ENCODE data around the gene APLNR.

The APLNR gene

DNA sequence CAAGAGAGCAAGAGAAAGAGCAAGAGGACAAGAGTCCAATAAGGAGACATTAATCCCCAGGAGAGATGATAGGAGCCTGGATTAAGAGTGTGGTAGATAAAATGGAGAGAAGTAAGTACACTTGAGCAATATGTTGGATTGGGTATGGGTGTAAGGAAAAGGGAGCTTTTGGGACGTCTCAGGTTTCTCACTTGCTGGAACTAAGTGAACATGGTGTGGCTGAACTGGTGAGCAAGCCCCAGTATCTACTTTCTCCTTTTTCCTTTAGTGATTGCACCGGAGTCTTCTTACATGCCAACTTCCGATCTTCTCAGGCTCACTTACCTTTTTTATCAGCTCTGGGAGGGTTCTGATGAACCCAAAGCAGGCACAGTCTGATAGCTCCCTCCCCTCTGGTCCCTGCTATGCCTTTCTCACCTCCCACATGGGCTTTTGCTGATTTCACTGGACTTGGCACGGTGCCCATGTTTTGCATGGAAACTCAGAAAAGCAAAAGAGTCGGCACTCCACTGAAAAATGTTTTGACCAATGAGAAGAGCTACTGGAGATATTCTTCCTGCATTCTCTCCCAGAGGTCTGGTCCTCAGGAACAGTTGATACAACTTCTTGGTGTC is 14.5 kb upstream of the APLNR start:
- peak; percentile 70 for DNase-seq (ENCODE audit: low read depth)

- no peak for DNase-seq (ENCODE audit: low read depth)
Observed at GRCh38 chr11:57251037-57251436, 14.0 kb upstream of the APLNR start.

DNA sequence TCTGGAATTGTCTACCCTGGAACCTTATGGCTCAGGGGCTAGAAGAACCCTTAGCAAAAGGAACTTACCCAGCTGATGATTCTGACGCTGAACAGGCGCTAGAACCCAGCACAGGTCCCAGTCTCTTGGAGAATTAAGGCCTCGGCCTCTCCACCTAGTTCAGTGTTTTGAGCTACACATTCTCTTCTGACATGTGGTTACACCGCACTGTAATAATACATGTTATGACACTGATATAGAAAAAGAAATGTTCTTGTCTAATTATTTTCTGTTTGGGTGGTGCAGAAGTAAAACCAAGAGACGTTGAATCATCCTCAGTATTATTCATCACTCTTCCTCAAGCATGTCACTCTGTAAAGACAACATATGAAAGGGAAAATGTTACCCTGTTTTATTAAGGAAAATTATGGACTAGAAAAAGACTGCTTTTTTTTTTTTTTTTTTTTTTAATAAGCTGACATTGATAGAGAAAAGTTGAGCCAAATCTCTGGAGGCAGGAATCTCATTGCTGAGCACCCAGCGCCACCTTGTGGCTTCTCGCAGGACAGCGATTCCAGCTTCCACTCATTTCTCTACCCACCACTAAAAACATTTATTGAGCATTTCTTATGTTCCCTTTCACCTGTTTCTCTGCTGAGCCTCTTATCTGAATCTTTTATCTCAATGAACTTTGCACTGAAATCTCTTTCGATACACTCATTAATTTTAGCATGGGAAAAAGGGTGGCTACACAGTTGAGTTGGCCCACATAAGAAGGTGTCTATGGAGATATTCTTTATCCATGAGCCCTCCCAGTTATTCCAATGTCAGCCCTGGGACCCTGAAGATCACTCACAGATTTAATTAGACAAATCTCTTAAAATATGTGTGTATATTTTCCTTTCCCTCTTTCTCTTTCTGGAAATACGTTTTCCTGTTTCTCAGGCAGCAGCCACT is 12.6 kb upstream of the APLNR start:
- peak; percentile 40 for DNase-seq (ENCODE audit: low read depth)

- peak; percentile 51 for DNase-seq (ENCODE audit: low read depth)
Observed at GRCh38 chr11:57248780-57249383, 11.8 kb upstream of the APLNR start.

- no peak for DNase-seq (ENCODE audit: low read depth)
Observed at GRCh38 chr11:57244911-57245310, 7.9 kb upstream of the APLNR start.

DNA sequence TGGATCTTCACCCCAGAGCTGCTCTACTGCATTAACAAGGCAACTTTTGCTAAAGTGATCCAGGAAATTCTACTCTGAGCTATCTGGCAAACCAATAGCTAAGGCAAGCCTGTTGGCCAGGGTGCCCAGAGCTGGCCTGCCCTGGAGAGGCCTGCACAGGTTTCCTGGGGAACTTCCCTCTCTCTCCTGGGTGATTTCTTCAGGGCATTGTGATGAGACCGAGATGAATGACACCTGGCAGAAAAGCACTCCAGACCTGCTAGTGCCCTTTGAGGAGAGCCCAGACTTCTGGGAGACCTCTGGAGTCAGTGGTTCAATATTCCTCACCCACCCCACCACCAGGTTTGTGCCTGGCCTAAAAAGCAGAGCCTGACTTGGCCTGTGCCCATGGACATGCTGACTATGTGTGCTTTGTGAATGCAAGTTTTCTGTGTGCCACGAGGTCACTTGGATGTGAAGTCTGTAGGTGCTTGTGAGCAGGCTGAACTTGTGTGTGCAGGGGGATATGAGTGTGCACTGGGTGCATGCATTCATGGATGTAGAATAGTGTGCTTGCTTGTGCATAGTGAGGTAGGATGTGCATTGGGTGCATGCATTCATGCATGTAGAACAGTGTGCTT is 4.4 kb upstream of the APLNR start:
- DNase-seq (ENCODE audit: low read depth) = no peak

DNA sequence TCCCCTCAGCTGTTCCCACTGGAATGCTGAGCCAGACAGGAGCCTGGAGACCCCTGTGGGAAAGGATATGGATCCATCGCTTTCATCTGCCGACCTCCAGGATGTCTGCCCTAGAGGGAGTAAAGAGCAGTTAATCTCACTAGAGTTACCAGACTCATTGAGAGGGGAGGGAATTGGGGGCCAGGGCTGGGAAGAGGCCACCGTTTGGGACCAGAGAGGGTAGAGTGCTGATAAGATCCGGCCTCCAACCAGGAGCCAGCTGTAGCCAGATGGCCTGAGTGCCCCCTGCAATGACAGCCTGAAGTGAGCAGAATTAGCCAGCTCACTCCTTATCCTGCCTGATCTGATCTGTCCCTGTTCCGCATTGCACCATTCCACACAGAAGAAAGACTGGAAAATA is 3.7 kb upstream of the APLNR start:
- DNase-seq (ENCODE audit: low read depth) = no peak

DNA sequence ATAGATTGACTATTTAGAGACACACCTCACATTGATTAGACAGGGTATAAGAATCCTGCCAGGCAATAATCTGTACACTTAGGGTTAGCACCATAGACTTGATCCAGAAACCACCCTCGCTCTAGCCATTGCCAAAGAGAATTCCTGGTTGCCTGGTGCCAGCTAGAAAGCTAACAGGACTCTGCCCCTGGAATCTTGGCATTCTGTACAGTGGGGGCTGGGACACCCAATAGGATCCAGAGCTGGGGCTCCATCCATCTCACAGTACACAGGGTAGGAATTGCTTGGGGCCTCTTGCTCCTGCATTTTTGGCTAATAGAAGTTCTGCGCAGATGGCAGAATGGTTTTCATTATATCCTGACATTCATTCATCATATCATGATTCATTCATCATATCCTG is 3.0 kb upstream of the APLNR start:
- DNase-seq (ENCODE audit: low read depth) = no peak

DNA sequence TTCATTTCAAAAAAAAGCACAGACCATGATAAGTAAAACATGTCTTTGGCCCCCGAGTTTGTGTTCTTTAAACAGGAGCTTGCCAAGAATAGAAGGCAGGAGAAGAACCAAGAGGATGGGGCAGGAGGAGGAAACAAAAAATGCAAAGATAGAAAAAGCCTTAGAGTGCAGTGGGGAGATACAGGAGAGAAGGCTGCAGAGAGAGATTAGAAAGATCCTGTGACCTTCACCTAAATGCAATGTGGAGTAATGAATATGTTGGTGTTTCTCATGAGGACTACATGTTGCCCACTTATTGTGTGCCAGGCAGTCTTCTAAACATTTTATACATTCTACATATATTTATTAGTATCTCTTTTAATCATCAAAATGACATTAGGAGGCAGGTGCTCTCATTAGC is 2.3 kb upstream of the APLNR start:
- no peak for DNase-seq (ENCODE audit: low read depth)

DNA sequence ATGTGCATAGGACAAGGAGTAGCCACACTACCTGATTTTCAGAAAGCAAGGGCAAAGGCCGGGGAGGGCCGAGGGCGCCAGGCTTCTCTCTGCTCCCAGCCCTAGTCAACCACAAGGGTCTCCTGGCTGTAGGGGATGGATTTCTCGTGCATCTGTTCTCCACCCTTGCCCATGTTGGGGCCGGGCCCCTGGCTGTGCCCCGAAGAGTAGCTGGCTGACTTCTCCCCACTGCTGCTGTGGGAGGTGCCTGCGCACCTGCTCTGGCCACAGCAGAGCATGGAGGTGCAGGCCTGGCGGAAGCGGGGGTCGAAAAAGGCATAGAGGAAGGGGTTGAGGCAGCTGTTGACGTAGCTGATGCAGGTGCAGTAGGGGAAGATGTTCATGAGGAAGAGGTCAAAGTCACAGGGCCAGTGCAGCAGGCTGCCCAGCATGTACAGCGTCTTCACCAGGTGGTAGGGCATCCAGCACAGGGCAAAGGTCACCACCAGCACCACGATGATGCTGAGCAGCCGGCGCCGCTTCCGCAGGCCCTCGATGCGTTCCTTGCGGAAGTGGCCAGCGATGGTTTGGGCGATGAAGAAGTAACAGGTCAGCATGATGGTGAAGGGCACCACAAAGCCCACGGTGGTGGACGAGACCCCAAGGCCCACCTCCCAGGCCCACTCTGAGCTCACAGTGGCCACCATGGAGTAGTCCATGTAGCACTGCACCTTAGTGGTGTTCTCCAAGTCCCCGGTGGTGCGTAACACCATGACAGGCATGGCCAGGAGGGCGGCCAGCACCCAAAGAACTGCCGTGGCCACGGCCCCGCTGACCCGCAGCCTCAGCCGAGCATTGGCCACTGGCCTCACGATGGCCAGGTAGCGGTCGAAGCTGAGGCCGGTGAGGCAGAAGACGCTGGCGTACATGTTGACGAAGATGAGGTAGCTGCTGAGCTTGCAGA is 1.0 kb downstream of the APLNR start:
- no peak for DNase-seq (ENCODE audit: low read depth)

DNA sequence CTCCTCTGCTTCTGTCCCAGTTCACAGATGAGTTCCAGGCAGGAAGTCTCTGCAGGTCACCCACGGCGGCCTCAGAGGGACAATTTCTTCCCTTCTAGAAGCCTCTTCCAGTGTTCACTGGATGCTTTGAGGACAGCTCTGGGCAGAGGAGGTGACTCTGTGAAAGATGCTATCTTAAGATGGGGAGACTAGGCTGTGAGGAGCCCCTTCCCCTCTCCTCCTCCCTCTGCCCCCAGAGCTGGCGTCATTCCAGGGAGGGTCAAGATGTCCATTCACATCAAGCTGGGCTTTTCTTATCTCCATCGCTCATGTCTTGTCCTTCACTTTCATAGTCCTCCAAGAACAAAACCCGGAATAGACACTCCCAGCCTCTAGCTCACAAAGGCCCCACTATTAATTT is 3.3 kb downstream of the APLNR start:
- no peak for DNase-seq (ENCODE audit: low read depth)

DNA sequence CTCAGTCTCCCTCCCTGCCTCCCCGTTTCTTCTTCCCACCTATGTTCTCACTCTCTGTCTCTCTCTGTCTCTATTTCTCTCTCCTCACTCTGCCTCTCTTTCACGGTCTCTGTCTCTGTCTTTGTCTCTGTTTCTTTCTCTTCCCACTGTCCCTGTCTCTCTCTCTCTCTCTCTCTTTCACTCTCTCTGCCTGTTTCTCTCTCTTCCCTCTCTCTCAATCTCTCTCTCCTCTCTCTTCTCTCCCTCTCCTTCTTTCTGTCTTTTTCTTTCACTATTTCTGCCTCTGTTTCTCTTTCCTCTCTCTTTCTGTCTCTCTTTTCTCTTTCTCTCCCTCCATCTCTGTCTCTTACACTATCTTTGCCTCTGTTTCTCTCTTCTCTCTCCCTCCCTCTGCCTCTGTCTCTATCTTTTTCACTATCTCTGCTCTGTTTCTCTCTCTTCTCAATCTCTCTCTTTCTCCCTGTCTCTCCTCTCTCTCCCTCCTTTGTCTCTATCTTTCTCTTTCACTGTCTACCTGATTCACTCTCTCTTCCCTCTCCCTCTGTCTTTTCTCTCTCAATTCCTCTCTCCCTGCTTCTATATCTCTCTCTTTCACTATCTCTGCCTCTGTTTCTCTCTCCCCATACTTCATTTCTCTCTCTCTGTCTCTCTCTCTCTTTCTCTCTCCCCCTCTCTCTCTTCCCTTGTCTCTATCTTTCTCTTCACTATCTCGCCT is 5.4 kb downstream of the APLNR start:
- no peak for DNase-seq (ENCODE audit: low read depth)

DNA sequence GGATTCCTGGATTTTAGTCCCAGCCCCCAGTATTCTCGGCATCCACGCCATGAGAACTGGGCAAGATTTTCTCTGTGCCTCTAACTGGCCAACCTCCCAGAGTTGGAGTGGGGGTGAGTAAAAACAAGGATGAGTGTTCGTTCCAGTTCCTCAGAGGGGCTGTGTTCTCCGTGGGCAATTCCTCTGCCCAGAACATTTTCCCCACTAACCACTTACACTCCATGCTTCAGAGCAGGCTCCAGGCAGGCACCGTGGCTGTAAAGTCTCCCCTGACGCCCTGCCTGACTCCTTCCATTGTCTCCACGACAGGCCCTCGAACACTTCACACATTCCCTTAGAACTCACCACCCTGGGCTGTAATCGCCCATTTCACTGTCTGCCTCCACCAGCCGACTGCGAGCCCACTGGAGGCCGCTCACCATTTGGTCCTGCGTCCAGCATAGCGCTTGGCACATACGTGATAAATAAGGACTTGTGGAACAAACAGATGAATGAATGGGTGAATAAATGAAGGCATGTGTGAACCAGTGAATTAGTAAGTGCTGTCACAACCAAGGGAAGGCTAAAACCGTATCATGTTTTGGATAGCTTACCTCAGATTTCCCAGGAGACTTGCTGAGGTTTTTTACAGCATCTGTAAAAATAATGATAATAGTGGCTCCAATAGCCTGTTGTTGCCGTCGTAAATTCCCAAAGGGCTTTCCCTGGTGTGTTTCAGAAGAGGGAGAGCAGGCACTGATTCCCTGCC is 6.1 kb downstream of the APLNR start:
- no peak for DNase-seq (ENCODE audit: low read depth)

GRCh38 chr11:57230316-57230715 is 6.7 kb downstream of the APLNR start:
- DNase-seq (ENCODE audit: low read depth) = no peak

DNA sequence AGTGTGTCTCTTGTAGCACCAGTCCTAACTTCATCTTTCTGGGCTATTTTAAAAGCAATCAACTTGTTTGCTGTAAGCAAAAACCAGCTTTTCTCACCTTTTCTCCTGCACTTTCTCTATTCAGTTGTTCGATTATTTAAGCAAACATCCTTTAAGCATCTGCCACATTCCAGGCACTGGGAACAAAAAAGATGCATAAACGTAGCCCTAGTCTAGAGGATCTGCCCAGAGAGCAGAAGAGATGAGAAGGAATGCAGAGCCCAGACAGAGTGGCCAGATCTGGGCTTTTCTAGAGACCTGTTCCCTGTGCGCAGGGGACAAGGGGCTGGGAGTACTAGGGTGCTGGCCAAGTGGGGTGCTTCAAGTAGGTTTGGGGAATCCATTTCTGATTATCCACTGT is 8.4 kb downstream of the APLNR start:
- DNase-seq (ENCODE audit: low read depth) = no peak

GRCh38 chr11:57224537-57224936 is 12.5 kb downstream of the APLNR start:
- no peak for DNase-seq (ENCODE audit: low read depth)

DNA sequence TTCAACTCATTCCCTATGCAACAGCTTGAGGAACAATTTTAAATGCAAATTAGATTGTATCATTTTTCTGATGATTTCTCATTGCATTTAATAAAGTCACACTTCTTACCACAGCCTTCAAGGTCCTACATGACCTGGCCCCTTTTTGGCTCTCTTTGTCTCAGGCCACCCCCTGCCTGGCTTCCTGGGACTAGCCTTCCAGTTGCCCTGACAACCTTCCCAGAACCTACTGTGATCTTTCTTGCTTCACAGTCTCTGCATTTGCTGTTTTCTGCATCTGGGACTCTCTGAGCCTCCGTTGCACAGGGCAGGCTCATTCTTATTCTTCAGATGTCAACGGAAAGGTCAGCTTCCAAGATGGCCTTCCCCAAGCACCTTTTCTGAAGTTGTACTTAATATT is 12.9 kb downstream of the APLNR start:
- DNase-seq (ENCODE audit: low read depth) = no peak

GRCh38 chr11:57223601-57224000 is 13.4 kb downstream of the APLNR start:
- no peak for DNase-seq (ENCODE audit: low read depth)

DNA sequence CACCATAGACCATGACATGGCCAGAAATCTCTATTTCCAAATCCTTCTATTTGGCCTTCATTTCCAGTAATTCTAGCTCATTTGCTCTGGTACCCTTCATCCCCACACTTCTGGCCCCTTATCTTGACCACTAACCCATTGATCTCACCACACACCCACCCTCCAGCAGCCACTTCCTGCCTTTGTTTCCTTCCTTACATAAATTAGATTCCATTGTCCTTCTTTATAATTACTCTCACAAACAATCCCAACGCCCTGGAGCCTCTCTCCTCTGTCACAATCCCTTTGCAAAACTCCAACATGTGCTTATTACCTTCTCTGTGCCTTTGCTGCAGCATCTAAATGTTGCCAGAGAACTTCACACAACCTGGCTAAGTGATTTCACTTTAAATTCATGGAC is 14.8 kb downstream of the APLNR start:
- DNase-seq (ENCODE audit: low read depth) = no peak

DNA sequence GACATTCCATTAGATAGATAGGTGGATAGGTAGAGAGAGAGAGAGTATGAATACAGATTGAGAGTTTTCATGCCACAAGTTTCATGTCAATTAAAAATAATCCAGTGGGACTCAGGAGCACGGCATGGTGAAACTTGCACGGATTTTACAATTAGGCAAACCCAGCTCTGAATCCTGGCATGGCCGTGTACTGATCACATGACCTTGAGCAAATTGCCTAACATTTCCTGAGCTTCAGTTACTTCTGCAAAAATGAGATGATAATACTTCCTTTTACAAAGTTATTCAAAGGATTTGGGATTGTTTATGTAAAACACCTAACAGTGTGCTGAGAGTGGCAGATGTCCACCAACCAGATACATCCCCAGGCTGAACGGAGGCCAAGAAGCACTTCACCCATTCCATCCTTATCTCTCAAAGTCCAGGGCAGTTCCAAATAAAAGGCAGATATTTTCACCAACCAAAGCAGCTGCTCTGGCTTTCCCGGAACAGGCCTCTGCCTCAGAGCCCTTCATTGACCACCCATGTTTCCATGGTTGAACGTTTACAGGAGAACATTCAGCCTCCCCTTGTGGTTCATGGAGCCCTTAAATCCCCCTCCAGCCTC is 17.9 kb downstream of the APLNR start:
- DNase-seq (ENCODE audit: low read depth) = peak; percentile 32
